HG03558 (cell line): ENCODE data around the gene ENTREP3.

Source experiments
- ATAC-seq: cut with Tn5 transposase; IDR thresholded peaks from one replicate; pipeline ENCODE4 v1.9.1; 2021; ENCODE audit warnings: moderate number of reproducible peaks; ENCODE audit not compliant: unreplicated experiment; ENCODE audit errors: extremely low read depth

ENTREP3 gene

GRCh38 chr1:155205969-155206593 lies 49.2 kb downstream of the ENTREP3 start:
- ATAC-seq = no peak

- ATAC-seq = no peak
Measured at GRCh38 chr1:155205035-155205434, 50.2 kb downstream of the ENTREP3 start.

- ATAC-seq = no peak
Measured at GRCh38 chr1:155202731-155203515, 52.4 kb downstream of the ENTREP3 start.

GRCh38 chr1:155202198-155202597 lies 53.1 kb downstream of the ENTREP3 start:
- ATAC-seq = no peak

- ATAC-seq = no peak
Measured at GRCh38 chr1:155200920-155201319, 54.4 kb downstream of the ENTREP3 start.

- ATAC-seq = no peak
Measured at GRCh38 chr1:155199792-155200191, 55.5 kb downstream of the ENTREP3 start.

- no peak for ATAC-seq
Measured at GRCh38 chr1:155198547-155198906, 56.8 kb downstream of the ENTREP3 start.

- ATAC-seq = no peak
Measured at GRCh38 chr1:155197901-155198546, 57.3 kb downstream of the ENTREP3 start.
